Measurements from ENCODE around the gene JARID2.

The JARID2 gene

GRCh38 chr6:15351631-15352030 is 105.8 kb downstream of the JARID2 start:
- intact Hi-C loops (cut with DNase I; ENCODE audit: low total_unique reads): no loop called here
- peaks cover 0 to 30% (median 9%) of the 10 kb centered on the region in 4 donors for H3K4me1 ChIP-seq
- H3K9me3 ChIP-seq: no peaks in the 10 kb centered on the region
- H3K36me3 ChIP-seq: no peaks in the 10 kb centered on the region
- DNase-seq: peak; percentile 61 to 68
- H3K27ac ChIP-seq: no peak overlapping the region
- no peak overlapping the region for H3K4me3 ChIP-seq
- no peak for TF ChIP-seq CTCF (IDR thresholded peaks at IDR 0.05)
- H3K27me3 ChIP-seq: no peaks in the 10 kb centered on the region

GRCh38 chr6:15352220-15352619 is 106.4 kb downstream of the JARID2 start:
- no peak overlapping the region for H3K27ac ChIP-seq
- intact Hi-C loops (cut with DNase I; ENCODE audit: low total_unique reads): no loop called here
- H3K4me3 ChIP-seq: no peak overlapping the region
- H3K4me1 ChIP-seq: peaks cover 0 to 30% (median 9%) of the 10 kb centered on the region in 4 donors
- no peaks in the 10 kb centered on the region for H3K36me3 ChIP-seq
- TF ChIP-seq CTCF (IDR thresholded peaks at IDR 0.05): no peak
- no peaks in the 10 kb centered on the region for H3K27me3 ChIP-seq
- no peaks in the 10 kb centered on the region for H3K9me3 ChIP-seq
- DNase-seq: no peak

GRCh38 chr6:15352845-15353244 is 107.0 kb downstream of the JARID2 start:
- Histone ChIP-seq H3K4me1 (peaks cover 0 to 30% (median 9%) of the 10 kb centered on the region in 4 donors), H3K36me3 (no peaks in the 10 kb centered on the region), H3K9me3 (no peaks in the 10 kb centered on the region), H3K27ac (no peak overlapping the region), H3K27me3 (no peaks in the 10 kb centered on the region), H3K4me3 (no peak overlapping the region)
- intact Hi-C loops (cut with DNase I; ENCODE audit: low total_unique reads): no loop called here
- no peak for DNase-seq
- TF ChIP-seq CTCF (IDR thresholded peaks at IDR 0.05): no peak

- Histone ChIP-seq H3K4me3 (no peak overlapping the region), H3K27ac (no peak overlapping the region), H3K27me3 (no peaks in the 10 kb centered on the region), H3K36me3 (no peaks in the 10 kb centered on the region), H3K4me1 (peaks cover 0 to 29% (median 13%) of the 10 kb centered on the region in 4 donors), H3K9me3 (no peaks in the 10 kb centered on the region)
- intact Hi-C loops (cut with DNase I; ENCODE audit: low total_unique reads): no loop called here
- DNase-seq: no peak
- TF ChIP-seq CTCF (IDR thresholded peaks at IDR 0.05): no peak
These were observed 109.8 kb downstream of the JARID2 start for GRCh38 chr6:15355683-15356099.

GRCh38 chr6:15356179-15356578 is 110.3 kb downstream of the JARID2 start:
- Histone ChIP-seq H3K27ac (no peak overlapping the region), H3K4me1 (peaks cover 0 to 25% (median 11%) of the 10 kb centered on the region in 4 donors), H3K9me3 (no peaks in the 10 kb centered on the region), H3K4me3 (no peak overlapping the region), H3K27me3 (no peaks in the 10 kb centered on the region), H3K36me3 (no peaks in the 10 kb centered on the region)
- no peak for TF ChIP-seq CTCF (IDR thresholded peaks at IDR 0.05)
- DNase-seq: no peak
- intact Hi-C loops (cut with DNase I; ENCODE audit: low total_unique reads): no loop called here

- intact Hi-C loops (cut with DNase I; ENCODE audit: low total_unique reads): no loop called here
- no peak overlapping the region for H3K4me3 ChIP-seq
- no peak for DNase-seq
- no peak overlapping the region for H3K27ac ChIP-seq
- H3K36me3 ChIP-seq: no peaks in the 10 kb centered on the region
- no peaks in the 10 kb centered on the region for H3K27me3 ChIP-seq
- H3K9me3 ChIP-seq: no peaks in the 10 kb centered on the region
- H3K4me1 ChIP-seq: peaks cover 0 to 17% (median 5%) of the 10 kb centered on the region in 4 donors
- TF ChIP-seq CTCF (IDR thresholded peaks at IDR 0.05): no peak
These were observed 111.1 kb downstream of the JARID2 start for GRCh38 chr6:15356937-15357336.

Data from tibial artery (tissue), 4 donors.